UCSD-AML1 (cell line): ENCODE results near the gene KIF16B.

Experiments
- DNase-seq: peaks from one replicate; lab custom pipeline; 2025; ENCODE audit not compliant: unreplicated experiment; lab: John Stamatoyannopoulos, UW

The KIF16B gene

DNA sequence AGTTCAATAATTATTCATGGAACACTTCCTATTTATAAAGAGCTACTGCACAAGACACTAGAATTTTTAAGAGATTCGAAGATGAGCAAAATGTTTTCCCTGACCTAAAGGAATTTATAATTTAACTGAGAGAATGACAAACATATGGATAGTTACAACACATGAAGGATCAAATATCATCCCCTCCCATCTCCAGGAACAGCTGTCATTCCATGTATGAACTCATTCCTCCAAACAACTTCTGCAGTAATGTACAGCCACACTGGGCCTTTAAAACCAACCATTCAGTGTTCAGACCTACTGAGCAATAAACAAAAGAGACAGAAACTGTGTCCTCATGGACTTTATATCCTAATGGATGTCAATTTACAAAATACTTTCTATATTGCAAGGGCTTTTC is 87.8 kb downstream of the KIF16B start:
- DNase-seq, result no peak

GRCh38 chr20:16483024-16483423 is 90.2 kb downstream of the KIF16B start:
- DNase-seq, result no peak

DNA sequence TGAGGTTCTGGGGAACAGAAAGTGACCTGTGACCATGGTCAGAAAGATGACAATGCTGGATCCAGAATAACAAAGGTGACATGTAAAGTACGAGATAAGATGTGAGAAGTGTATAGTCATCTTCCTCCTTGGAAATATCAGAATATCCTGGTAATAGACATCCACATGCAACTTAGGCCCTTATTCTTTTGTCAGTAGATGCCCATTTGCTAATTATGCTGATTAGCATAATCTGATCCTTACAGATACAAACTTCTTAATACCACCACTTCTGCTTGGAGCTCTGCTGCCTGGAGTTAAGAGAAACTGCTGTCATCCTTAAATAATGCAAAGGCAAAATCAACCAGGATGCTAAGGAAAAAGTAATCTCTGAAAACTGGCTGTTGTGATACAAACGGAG is 91.3 kb downstream of the KIF16B start:
- DNase-seq, result no peak

- no peak for DNase-seq
These were observed 93.6 kb downstream of the KIF16B start for GRCh38 chr20:16479666-16480065.

DNA sequence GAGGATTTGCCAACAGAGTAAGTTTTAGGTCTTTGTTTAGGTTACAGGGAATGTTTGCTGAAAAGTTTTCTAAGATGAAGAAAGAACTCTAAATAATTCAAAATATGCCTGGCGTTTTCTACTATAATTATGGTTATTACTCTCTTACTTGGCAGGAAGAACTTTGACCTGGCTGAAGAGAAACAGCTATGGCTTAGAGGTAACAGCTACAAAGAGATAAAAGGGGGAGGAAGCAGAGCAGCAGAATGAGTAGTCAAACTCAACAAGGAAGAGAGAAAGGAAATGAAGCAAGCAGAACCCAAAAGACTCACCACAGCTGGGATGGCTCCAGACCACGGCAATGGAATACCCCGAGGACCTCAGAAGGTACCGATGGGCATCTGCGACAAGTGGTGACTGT is 95.6 kb downstream of the KIF16B start:
- no peak for DNase-seq

DNA sequence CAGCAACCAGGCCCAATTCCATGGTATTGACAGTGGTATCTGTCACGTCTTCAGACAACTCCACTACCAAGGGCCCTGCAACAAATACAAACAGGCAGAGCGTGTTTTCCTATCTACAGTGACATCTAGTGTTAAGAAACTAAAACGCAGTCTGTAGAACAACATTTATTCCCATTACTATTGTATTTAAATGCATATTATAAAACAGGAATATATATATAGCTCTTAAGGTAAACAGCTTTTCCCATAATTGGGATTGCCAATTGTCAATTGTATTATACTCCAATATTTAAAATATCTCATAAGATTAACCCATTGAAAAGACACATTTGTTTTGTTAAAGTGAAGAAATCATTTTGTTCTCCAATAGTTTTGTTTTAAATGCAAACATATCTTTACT is 97.2 kb downstream of the KIF16B start:
- no peak for DNase-seq

- DNase-seq, result no peak
These were observed 98.0 kb downstream of the KIF16B start for GRCh38 chr20:16475225-16475624.

DNA sequence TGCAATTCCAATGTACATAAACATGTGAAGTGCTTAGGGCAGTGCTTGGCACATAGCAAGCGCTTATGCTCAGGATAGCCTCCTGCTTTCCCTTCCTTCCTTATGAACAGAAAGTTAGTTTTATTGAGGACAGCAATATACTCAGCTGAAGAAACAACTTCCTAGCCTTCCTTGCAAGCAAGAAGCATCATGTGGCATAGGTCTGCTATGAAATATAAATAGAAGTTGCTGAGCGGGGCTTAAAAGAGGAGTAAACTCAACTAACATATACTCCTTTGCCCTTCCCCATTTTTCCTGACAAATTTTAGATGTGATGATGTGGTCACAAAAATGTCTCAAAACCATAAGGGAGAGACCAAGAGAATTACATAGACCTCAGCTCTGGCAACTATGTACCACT is 98.9 kb downstream of the KIF16B start:
- no peak for DNase-seq

GRCh38 chr20:16472045-16472872 is 101.0 kb downstream of the KIF16B start:
- DNase-seq, result no peak

- DNase-seq, result no peak
These were observed 103.8 kb downstream of the KIF16B start for GRCh38 chr20:16469395-16469905.

DNA sequence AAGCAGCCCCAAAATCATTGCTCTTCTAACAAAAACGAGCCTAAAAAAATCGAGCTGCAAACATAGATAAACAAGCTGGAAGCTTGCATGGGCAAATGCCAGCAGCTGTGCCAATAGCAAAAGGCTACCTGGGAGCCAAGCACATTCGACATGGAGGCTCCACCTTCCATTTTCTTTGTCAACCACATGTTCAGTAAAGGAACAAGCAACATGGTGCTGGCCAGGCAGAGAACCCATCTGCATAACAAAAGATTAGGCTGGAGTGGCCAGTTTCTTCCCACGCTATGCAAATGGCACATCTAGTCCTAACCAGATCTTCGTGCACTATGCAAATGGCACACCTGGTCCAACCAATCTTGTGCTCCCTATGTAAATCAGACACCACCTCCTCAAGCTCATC is 110.5 kb downstream of the KIF16B start:
- no peak for DNase-seq

DNA sequence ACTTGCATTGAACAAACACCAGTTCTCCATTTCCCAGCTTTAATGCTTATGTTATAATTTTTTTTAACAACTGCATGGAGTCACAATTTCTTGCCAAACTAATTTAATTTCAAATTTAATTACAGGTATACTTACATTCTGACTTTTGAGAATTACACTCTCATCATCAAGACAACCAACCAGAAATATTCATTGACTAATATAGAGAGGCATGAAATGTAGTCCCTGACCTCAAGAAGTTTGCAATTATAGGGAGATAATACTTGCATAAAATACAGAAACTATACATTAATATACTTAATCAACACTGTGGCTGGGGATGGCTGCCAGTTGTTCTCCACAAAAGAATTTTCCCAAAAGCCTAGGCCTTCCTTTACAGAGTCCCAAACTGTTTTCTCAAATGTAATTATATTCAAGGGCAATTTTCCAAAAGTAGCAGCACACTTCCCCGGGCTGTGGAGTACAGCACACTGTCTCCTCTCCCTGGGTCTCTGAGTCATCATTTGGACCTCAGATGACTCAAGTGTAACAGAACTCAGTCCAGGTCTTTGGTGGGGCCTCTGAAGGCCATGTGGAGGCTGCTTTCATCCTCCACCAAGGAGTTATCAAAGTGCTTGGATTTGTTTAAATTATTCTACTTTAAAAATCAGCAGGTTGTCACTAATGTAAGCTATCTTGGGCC is 114.1 kb downstream of the KIF16B start:
- DNase-seq, result no peak

DNA sequence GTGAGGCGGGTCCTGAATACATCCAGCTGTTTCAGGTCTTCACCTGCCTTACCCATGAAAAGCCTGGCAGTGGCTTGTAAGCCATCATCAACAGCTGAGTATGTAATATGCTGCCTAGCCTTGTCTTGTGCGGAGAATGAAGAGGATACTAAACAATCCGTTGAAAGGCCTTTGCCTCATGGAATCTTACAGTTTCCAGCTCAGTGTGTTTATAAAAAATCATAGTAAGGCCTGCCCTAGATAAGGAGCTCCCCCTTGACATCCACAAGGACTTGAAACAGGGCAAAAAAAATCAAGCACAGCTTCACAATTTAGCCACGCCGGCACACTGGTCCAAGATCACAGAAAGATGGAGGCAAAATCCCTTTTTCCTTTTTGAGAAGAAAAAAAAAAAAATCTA is 115.7 kb downstream of the KIF16B start:
- no peak for DNase-seq

DNA sequence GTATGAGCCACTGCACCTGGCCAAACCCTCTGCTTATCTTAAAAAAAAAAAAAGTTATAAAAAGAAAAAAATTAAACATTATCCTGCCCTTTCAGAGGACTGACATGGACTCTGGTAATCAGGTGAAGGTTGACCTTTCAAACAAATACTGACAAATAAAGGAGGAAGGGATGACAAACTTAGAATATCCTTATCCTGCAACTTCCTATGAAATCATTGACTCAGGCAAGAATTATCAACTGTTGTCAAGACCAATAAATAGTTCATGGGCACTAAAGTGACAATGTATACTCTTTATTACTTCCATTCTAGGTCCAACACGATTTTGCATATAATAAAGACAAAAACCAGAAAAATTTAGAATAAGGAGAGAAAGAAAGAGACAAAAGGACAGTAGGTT is 117.9 kb downstream of the KIF16B start:
- DNase-seq, result no peak

DNA sequence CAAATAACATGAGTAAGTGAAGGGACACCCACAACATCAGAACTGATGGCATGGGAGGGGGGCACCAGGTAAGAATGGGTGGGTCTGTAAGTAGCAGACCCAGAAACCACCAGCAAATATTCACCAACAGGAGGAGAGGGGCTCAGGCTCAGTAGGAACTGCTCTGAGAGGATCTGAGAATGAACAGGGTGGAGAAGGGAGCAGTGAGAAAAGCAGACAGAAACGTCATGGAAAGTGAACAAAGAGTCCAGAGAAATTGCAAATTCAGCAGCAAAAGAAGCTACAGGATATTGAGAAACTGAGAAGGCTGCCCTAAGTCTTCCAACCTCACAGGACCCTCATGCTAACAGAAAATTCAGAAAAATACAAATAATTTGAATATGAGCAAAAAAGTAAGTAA is 121.3 kb downstream of the KIF16B start:
- no peak for DNase-seq

- no peak for DNase-seq
These were observed 122.2 kb downstream of the KIF16B start for GRCh38 chr20:16451001-16451400.

DNA sequence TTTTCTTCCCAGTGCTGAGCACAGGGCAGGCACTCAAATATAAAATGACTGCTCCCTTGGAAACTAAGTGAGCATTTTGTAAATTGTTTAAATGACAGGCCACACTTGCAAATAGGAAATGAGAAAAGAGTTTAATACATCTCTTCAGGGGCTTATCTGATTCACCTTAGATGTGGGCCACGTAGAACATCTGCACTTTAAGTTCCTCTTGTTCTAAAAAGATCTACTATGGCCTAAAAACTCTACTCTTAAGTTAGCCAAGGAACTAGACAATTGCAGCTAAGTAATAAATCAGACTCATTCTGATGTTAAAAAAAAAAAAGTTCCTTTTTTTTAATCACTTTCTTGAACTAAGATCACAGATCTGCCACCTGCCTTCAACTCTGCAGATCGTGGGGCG is 126.3 kb downstream of the KIF16B start:
- DNase-seq, result no peak

GRCh38 chr20:16446246-16446645 is 127.0 kb downstream of the KIF16B start:
- no peak for DNase-seq

- no peak for DNase-seq
These were observed 127.8 kb downstream of the KIF16B start for GRCh38 chr20:16445482-16445881.

DNA sequence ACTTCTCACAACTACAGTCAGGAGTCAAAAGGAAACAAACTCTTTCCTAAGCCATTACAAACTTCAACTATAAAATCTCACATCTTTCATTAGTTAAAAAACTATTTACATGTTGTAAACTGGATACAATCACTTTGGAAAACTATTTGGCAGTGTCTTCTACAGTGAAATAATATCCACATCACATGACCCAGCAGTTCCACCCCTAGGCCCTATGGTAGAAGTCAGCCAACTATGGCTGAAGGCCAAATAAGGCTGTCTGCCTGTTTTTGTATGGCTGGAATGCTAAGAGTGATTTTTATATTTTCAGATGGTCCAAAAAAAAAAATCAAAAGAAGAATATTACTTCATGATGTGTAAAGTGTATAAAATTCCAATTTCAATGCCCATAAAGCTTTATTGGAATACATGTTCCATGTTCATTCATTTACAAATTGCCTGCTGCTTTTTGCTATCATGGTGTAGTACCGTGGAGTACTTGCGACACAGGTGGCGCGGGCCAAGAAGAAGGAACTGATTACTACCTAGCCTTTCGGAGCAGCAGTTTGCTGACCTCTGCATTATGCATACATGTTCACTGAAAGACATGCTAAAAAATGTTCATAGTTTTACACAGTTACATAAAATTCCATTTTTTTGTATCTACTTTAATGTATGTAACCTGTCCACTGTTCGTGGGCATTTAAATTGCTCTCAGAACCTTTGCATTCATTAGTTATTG is 129.0 kb downstream of the KIF16B start:
- DNase-seq, result no peak

DNA sequence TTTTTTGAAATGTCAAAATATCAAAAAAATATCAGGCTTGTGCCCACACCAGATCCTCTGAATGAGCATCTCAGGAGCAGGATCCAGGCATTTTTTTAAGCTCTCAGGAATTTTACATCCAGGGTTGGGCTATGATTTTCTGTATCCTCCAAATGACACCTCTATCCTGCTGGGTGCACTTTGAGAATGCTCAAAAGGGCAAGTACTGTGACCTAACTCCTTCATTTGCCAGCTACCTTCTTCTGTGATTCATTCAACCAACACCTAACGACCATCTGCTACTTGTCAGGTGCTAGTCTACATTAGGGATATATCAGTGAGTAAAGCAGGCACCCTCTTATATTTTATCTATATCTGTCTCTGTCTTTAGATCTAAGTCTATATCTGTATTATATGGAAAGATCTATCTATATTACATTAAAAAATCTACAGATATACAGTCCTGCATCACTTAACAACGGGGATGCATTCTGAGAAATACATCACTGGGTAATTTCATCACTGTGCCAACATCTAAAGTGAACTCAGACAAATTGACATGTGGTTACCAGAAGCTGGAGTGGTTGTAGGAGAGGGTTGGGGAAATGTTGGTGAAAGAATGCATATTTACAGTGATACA is 131.6 kb downstream of the KIF16B start:
- no peak for DNase-seq
